ENCODE measurements around the gene CFAP20DC. TPM values are rescaled to one million over a fixed set of nuclear protein-coding genes. Genes with fewer than 3 reads are reported as not detected.

The CFAP20DC gene
- total RNA-seq, 1 experiment from 2014 or later: 2.9 TPM

- H3K27ac ChIP-seq (ENCODE audit: low read depth, low read length): no peak overlapping the region
Measured at GRCh38 chr3:58794750-58795149, 255.1 kb downstream of the CFAP20DC start.

More at GRCh38 chr3:58794750-58795149, 255.1 kb downstream of the CFAP20DC start:
- no peaks in the 10 kb centered on the region for H3K4me1 ChIP-seq (ENCODE audit: control insufficient read depth in 1 of 2, insufficient read depth in 2 of 2, low read length in 2 of 2)
- ATAC-seq (no peak), DNase-seq (ENCODE audit: low read depth, low spot score) (no peak)
- H3K4me3 ChIP-seq (replicated peaks in 1 of 2; ENCODE audit: low read depth in 1 of 2, low read length in 2 of 2): no peak overlapping the region
- no TSS peak for BruUV-seq (replicated peaks)
- H2AFZ ChIP-seq (ENCODE audit: low read depth, low read length, poor library complexity, severe bottlenecking): no peak overlapping the region
- no peaks in the 10 kb centered on the region for H3K9me3 ChIP-seq (ENCODE audit: control insufficient read depth in 1 of 2, insufficient read depth in 1 of 2, low read depth in 1 of 2, low read length in 2 of 2)
- H3K36me3 ChIP-seq (ENCODE audit: control insufficient read depth in 1 of 2, insufficient read depth in 2 of 2, low read length in 2 of 2): no peaks in the 10 kb centered on the region
- no peak overlapping the region for H3K9ac ChIP-seq (ENCODE audit: low read length)
- POLR2A ChIA-PET: no interaction called here
- no peak overlapping the region for H3K4me2 ChIP-seq (ENCODE audit: low read length)
- TF ChIP-seq, protein P1, sequence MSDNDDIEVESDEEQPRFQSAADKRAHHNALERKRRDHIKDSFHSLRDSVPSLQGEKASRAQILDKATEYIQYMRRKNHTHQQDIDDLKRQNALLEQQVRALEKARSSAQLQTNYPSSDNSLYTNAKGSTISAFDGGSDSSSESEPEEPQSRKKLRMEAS (IDR thresholded peaks at IDR 0.05): no peak
- TF ChIP-seq, protein P2, sequence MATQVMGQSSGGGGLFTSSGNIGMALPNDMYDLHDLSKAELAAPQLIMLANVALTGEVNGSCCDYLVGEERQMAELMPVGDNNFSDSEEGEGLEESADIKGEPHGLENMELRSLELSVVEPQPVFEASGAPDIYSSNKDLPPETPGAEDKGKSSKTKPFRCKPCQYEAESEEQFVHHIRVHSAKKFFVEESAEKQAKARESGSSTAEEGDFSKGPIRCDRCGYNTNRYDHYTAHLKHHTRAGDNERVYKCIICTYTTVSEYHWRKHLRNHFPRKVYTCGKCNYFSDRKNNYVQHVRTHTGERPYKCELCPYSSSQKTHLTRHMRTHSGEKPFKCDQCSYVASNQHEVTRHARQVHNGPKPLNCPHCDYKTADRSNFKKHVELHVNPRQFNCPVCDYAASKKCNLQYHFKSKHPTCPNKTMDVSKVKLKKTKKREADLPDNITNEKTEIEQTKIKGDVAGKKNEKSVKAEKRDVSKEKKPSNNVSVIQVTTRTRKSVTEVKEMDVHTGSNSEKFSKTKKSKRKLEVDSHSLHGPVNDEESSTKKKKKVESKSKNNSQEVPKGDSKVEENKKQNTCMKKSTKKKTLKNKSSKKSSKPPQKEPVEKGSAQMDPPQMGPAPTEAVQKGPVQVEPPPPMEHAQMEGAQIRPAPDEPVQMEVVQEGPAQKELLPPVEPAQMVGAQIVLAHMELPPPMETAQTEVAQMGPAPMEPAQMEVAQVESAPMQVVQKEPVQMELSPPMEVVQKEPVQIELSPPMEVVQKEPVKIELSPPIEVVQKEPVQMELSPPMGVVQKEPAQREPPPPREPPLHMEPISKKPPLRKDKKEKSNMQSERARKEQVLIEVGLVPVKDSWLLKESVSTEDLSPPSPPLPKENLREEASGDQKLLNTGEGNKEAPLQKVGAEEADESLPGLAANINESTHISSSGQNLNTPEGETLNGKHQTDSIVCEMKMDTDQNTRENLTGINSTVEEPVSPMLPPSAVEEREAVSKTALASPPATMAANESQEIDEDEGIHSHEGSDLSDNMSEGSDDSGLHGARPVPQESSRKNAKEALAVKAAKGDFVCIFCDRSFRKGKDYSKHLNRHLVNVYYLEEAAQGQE (IDR thresholded peaks at IDR 0.05; ENCODE audit: low read depth): no peak
- no peak for TF ChIP-seq FOSL1 (IDR thresholded peaks at IDR 0.05; ENCODE audit: low read depth)
- TF ChIP-seq ZBTB33 (IDR thresholded peaks at IDR 0.05; ENCODE audit: extremely low read depth, insufficient replicate concordance, low read length): no peak
- no peak for TF ChIP-seq POLR2AphosphoS5 (IDR thresholded peaks at IDR 0.05; ENCODE audit: low read depth, low read length)
- TF ChIP-seq SRF (IDR thresholded peaks at IDR 0.05; ENCODE audit: low read depth): no peak
- no peak for TF ChIP-seq TCF7L2 (IDR thresholded peaks at IDR 0.05; ENCODE audit: borderline replicate concordance, extremely low read depth, insufficient read depth, insufficient read length)
- no peaks in the 10 kb centered on the region for H3K9me2 ChIP-seq (ENCODE audit: insufficient read depth)
- RAD21 ChIA-PET (ENCODE audit: low non-redundant PET in 1 of 2, low total read pairs in 2 of 2, uncharacterized antibody in 2 of 2, unreplicated experiment in 2 of 2): no interaction called here
- CTCF ChIA-PET: interaction anchor here (1.4 kb wide), 1 partner anchor 30 kb away, joined by 3 read pairs; no protein-coding TSS in a partner anchor
- H4K20me1 ChIP-seq (ENCODE audit: insufficient read depth): no peaks in the 10 kb centered on the region
- no peaks in the 10 kb centered on the region for H3K27me3 ChIP-seq (ENCODE audit: insufficient read depth, low read length)
- no peaks in the 10 kb centered on the region for H3K79me2 ChIP-seq (ENCODE audit: insufficient read depth, low read length)
- intact Hi-C loops (cut with micrococcal nuclease): no loop called here

All from HCT116 (cell line).